Measurements from ENCODE around the gene SPTLC3. TPM values are rescaled to one million over a fixed set of nuclear protein-coding genes. Genes with fewer than 3 reads are reported as not detected.

Gene SPTLC3
- polyA plus RNA-seq, 4 donors, result 4.3 to 60.2 (median 5.8) TPM

- Histone ChIP-seq H3K27ac (ENCODE audit: low read depth in 1 of 3, low read length in 2 of 3) (no peak overlapping the region), H3K4me1 (ENCODE audit: control insufficient read depth in 3 of 3, insufficient read depth in 2 of 3, low read depth in 1 of 3, low read length in 2 of 3) (no peaks in the 10 kb centered on the region), H3K36me3 (ENCODE audit: control insufficient read depth in 3 of 3, insufficient read depth in 2 of 3, low read depth in 1 of 3, low read length in 3 of 3) (peaks cover 0 to 3% (median 2%) of the 10 kb centered on the region in 3 donors), H3K9me3 (ENCODE audit: control insufficient read depth in 2 of 2, insufficient read depth in 1 of 2, low read depth in 1 of 2, low read length in 1 of 2) (peaks cover 0 to 2% of the 10 kb centered on the region in 2 donors), H3K27me3 (ENCODE audit: control insufficient read depth in 3 of 3, insufficient read depth in 3 of 3, low read length in 3 of 3) (no peaks in the 10 kb centered on the region), H3K4me3 (ENCODE audit: low read depth in 1 of 3, low read length in 3 of 3) (no peak overlapping the region)
- WGBS, 3 donors, result 8 to 52% (median 16%) methylated on average over 1 of the region's 1 CpG
- DNase-seq (peak; percentile 42 to 79), FAIRE-seq (no peak)
These were observed 37.6 kb downstream of the SPTLC3 start for GRCh38 chr20:13046409-13046808.

- H3K4me1 ChIP-seq (ENCODE audit: control insufficient read depth in 3 of 3, insufficient read depth in 2 of 3, low read depth in 1 of 3, low read length in 2 of 3), result peaks cover 1 to 20% (median 2%) of the 10 kb centered on the region in 3 donors
- peaks cover 0 to 5% of the 10 kb centered on the region in 2 donors for H3K9me3 ChIP-seq (ENCODE audit: control insufficient read depth in 2 of 2, insufficient read depth in 1 of 2, low read depth in 1 of 2, low read length in 1 of 2)
- H3K27me3 ChIP-seq (ENCODE audit: control insufficient read depth in 3 of 3, insufficient read depth in 3 of 3, low read length in 3 of 3), result no peaks in the 10 kb centered on the region
- FAIRE-seq, result no peak
- H3K36me3 ChIP-seq (ENCODE audit: control insufficient read depth in 3 of 3, insufficient read depth in 2 of 3, low read depth in 1 of 3, low read length in 3 of 3), result peaks cover 0 to 11% (median 2%) of the 10 kb centered on the region in 3 donors
- WGBS, 3 donors, result 68 to 80% (median 78%) methylated on average over 3 of the region's 3 CpGs
- H3K4me3 ChIP-seq (ENCODE audit: low read depth in 1 of 3, low read length in 3 of 3), result no peak overlapping the region
- H3K27ac ChIP-seq (ENCODE audit: low read depth in 1 of 3, low read length in 2 of 3), result no peak overlapping the region
- no peak for DNase-seq
These were observed 45.2 kb downstream of the SPTLC3 start for GRCh38 chr20:13054011-13054410.

- Histone ChIP-seq H3K4me1 (ENCODE audit: control insufficient read depth in 3 of 3, insufficient read depth in 2 of 3, low read depth in 1 of 3, low read length in 2 of 3) (peaks cover 1 to 20% (median 2%) of the 10 kb centered on the region in 3 donors), H3K27ac (ENCODE audit: low read depth in 1 of 3, low read length in 2 of 3) (no peak overlapping the region), H3K27me3 (ENCODE audit: control insufficient read depth in 3 of 3, insufficient read depth in 3 of 3, low read length in 3 of 3) (no peaks in the 10 kb centered on the region), H3K4me3 (ENCODE audit: low read depth in 1 of 3, low read length in 3 of 3) (no peak overlapping the region), H3K36me3 (ENCODE audit: control insufficient read depth in 3 of 3, insufficient read depth in 2 of 3, low read depth in 1 of 3, low read length in 3 of 3) (peaks cover 0 to 7% (median 0%) of the 10 kb centered on the region in 3 donors), H3K9me3 (ENCODE audit: control insufficient read depth in 2 of 2, insufficient read depth in 1 of 2, low read depth in 1 of 2, low read length in 1 of 2) (no peaks in the 10 kb centered on the region)
- FAIRE-seq, result no peak
- WGBS, 3 donors, result 82 to 94% (median 85%) methylated on average over 9 of the region's 9 CpGs
- no peak for DNase-seq
These were observed 50.1 kb downstream of the SPTLC3 start for GRCh38 chr20:13058666-13059389.

- Histone ChIP-seq H3K27me3 (ENCODE audit: control insufficient read depth in 3 of 3, insufficient read depth in 3 of 3, low read length in 3 of 3) (no peaks in the 10 kb centered on the region), H3K36me3 (ENCODE audit: control insufficient read depth in 3 of 3, insufficient read depth in 2 of 3, low read depth in 1 of 3, low read length in 3 of 3) (peaks cover 0 to 7% (median 0%) of the 10 kb centered on the region in 3 donors), H3K4me1 (ENCODE audit: control insufficient read depth in 3 of 3, insufficient read depth in 2 of 3, low read depth in 1 of 3, low read length in 2 of 3) (peaks cover 1 to 16% (median 2%) of the 10 kb centered on the region in 3 donors), H3K9me3 (ENCODE audit: control insufficient read depth in 2 of 2, insufficient read depth in 1 of 2, low read depth in 1 of 2, low read length in 1 of 2) (no peaks in the 10 kb centered on the region), H3K4me3 (ENCODE audit: low read depth in 1 of 3, low read length in 3 of 3) (no peak overlapping the region), H3K27ac (ENCODE audit: low read depth in 1 of 3, low read length in 2 of 3) (no peak overlapping the region)
- 57 to 68% (median 58%) methylated on average over 7 of the region's 7 CpGs for WGBS, 3 donors
- FAIRE-seq (no peak), DNase-seq (no peak)
These were observed 50.8 kb downstream of the SPTLC3 start for GRCh38 chr20:13059398-13060136.

GRCh38 chr20:13060327-13060726, 51.6 kb downstream of the SPTLC3 start:
- no peak overlapping the region for H3K27ac ChIP-seq (ENCODE audit: low read depth in 1 of 3, low read length in 2 of 3)
- no peak for DNase-seq
- no peak overlapping the region for H3K4me3 ChIP-seq (ENCODE audit: low read depth in 1 of 3, low read length in 3 of 3)
- no peak for FAIRE-seq
- peaks cover 0 to 7% (median 0%) of the 10 kb centered on the region in 3 donors for H3K36me3 ChIP-seq (ENCODE audit: control insufficient read depth in 3 of 3, insufficient read depth in 2 of 3, low read depth in 1 of 3, low read length in 3 of 3)
- H3K9me3 ChIP-seq (ENCODE audit: control insufficient read depth in 2 of 2, insufficient read depth in 1 of 2, low read depth in 1 of 2, low read length in 1 of 2), result no peaks in the 10 kb centered on the region
- H3K4me1 ChIP-seq (ENCODE audit: control insufficient read depth in 3 of 3, insufficient read depth in 2 of 3, low read depth in 1 of 3, low read length in 2 of 3), result peaks cover 0 to 8% (median 2%) of the 10 kb centered on the region in 3 donors
- H3K27me3 ChIP-seq (ENCODE audit: control insufficient read depth in 3 of 3, insufficient read depth in 3 of 3, low read length in 3 of 3), result no peaks in the 10 kb centered on the region

GRCh38 chr20:13061381-13061780, 52.6 kb downstream of the SPTLC3 start:
- FAIRE-seq, result no peak
- Histone ChIP-seq H3K9me3 (ENCODE audit: control insufficient read depth in 2 of 2, insufficient read depth in 1 of 2, low read depth in 1 of 2, low read length in 1 of 2) (peaks cover 0 to 5% of the 10 kb centered on the region in 2 donors), H3K36me3 (ENCODE audit: control insufficient read depth in 3 of 3, insufficient read depth in 2 of 3, low read depth in 1 of 3, low read length in 3 of 3) (peaks cover 0 to 7% (median 0%) of the 10 kb centered on the region in 3 donors), H3K27ac (ENCODE audit: low read depth in 1 of 3, low read length in 2 of 3) (no peak overlapping the region), H3K4me1 (ENCODE audit: control insufficient read depth in 3 of 3, insufficient read depth in 2 of 3, low read depth in 1 of 3, low read length in 2 of 3) (peaks cover 0 to 1% (median 0%) of the 10 kb centered on the region in 3 donors), H3K4me3 (ENCODE audit: low read depth in 1 of 3, low read length in 3 of 3) (no peak overlapping the region), H3K27me3 (ENCODE audit: control insufficient read depth in 3 of 3, insufficient read depth in 3 of 3, low read length in 3 of 3) (no peaks in the 10 kb centered on the region)
- no peak for DNase-seq
- WGBS, 3 donors, result 47 to 79% (median 76%) methylated on average over 3 of the region's 3 CpGs

- Histone ChIP-seq H3K9me3 (ENCODE audit: control insufficient read depth in 2 of 2, insufficient read depth in 1 of 2, low read depth in 1 of 2, low read length in 1 of 2) (peaks cover 0 to 5% of the 10 kb centered on the region in 2 donors), H3K4me1 (ENCODE audit: control insufficient read depth in 3 of 3, insufficient read depth in 2 of 3, low read depth in 1 of 3, low read length in 2 of 3) (peaks cover 0 to 2% (median 0%) of the 10 kb centered on the region in 3 donors), H3K27me3 (ENCODE audit: control insufficient read depth in 3 of 3, insufficient read depth in 3 of 3, low read length in 3 of 3) (no peaks in the 10 kb centered on the region), H3K4me3 (ENCODE audit: low read depth in 1 of 3, low read length in 3 of 3) (no peak overlapping the region), H3K36me3 (ENCODE audit: control insufficient read depth in 3 of 3, insufficient read depth in 2 of 3, low read depth in 1 of 3, low read length in 3 of 3) (peaks cover 0 to 7% (median 0%) of the 10 kb centered on the region in 3 donors), H3K27ac (ENCODE audit: low read depth in 1 of 3, low read length in 2 of 3) (no peak overlapping the region)
- WGBS, 3 donors, result 64 to 75% (median 74%) methylated on average over 2 of the region's 2 CpGs
- FAIRE-seq (no peak), DNase-seq (no peak)
These were observed 54.0 kb downstream of the SPTLC3 start for GRCh38 chr20:13062789-13063188.

GRCh38 chr20:13068336-13068735, 59.6 kb downstream of the SPTLC3 start:
- DNase-seq (peak; percentile 85 to 95), FAIRE-seq (peak; percentile 71)
- H3K27ac ChIP-seq (ENCODE audit: low read depth in 1 of 3, low read length in 2 of 3), result peak overlapping the region in 1 of 3 donors; percentile 49
- H3K36me3 ChIP-seq (ENCODE audit: control insufficient read depth in 3 of 3, insufficient read depth in 2 of 3, low read depth in 1 of 3, low read length in 3 of 3), result peaks cover 0 to 12% (median 0%) of the 10 kb centered on the region in 3 donors
- H3K27me3 ChIP-seq (ENCODE audit: control insufficient read depth in 3 of 3, insufficient read depth in 3 of 3, low read length in 3 of 3), result no peaks in the 10 kb centered on the region
- H3K4me3 ChIP-seq (ENCODE audit: low read depth in 1 of 3, low read length in 3 of 3), result no peak overlapping the region
- peaks cover 0 to 5% of the 10 kb centered on the region in 2 donors for H3K9me3 ChIP-seq (ENCODE audit: control insufficient read depth in 2 of 2, insufficient read depth in 1 of 2, low read depth in 1 of 2, low read length in 1 of 2)
- H3K4me1 ChIP-seq (ENCODE audit: control insufficient read depth in 3 of 3, insufficient read depth in 2 of 3, low read depth in 1 of 3, low read length in 2 of 3), result peaks cover 0 to 4% (median 0%) of the 10 kb centered on the region in 3 donors
- WGBS, 3 donors, result 8 to 45% (median 27%) methylated on average over 3 of the region's 3 CpGs
